Neural cell (in vitro differentiated cells): ENCODE measurements around the gene THRAP3. TPM values are rescaled to one million over a fixed set of nuclear protein-coding genes. Genes with fewer than 3 reads are reported as not detected.

ENCODE experiments used
- H2AFZ ChIP-seq: fragments of 200-600, 300-800 bp; sonication (generic), shearing (Covaris generic); 2 replicates; pipeline ENCODE4 v1.6.0; 2014; ENCODE audit warnings: low read depth, mild to moderate bottlenecking, antibody characterized with exemption, low read length, moderate library complexity
- H3F3A ChIP-seq: fragments of 200-600 bp; shearing (Covaris generic); 2 replicates; pipeline ENCODE4 v1.6.1; 2016; ENCODE audit warnings: mild to moderate bottlenecking, moderate library complexity, mixed read lengths, antibody characterized with exemption, low read length; ENCODE audit not compliant: insufficient read depth, poor library complexity, severe bottlenecking
- H3K27ac ChIP-seq: fragments of 200-600, 300-800 bp; sonication (generic), shearing (Covaris generic); 2 replicates; pipeline ENCODE4 v1.5.1; 2014; ENCODE audit warnings: mild to moderate bottlenecking, low read length, moderate library complexity
- H3K27me3 ChIP-seq: fragments of 300-800, 200-600 bp; sonication (generic), shearing (Covaris generic); 2 replicates; pipeline ENCODE4 v1.6.0; 2014; ENCODE audit warnings: mild to moderate bottlenecking, low read depth, low read length, moderate library complexity; ENCODE audit not compliant: insufficient read depth
- H3K36me3 ChIP-seq: fragments of 300-800, 200-600 bp; sonication (generic), shearing (Covaris generic); 2 replicates; pipeline ENCODE4 v1.5.1; 2014; ENCODE audit warnings: mild to moderate bottlenecking, antibody characterized with exemption, low read length, moderate library complexity; ENCODE audit not compliant: insufficient read depth
- H3K4me2 ChIP-seq: fragments of 300-800, 200-600 bp; sonication (generic), shearing (Covaris generic); 2 replicates; pipeline ENCODE4 v1.6.0; 2014; ENCODE audit warnings: mild to moderate bottlenecking, low read length
- H3K4me3 ChIP-seq: fragments of 300-800, 200-600 bp; sonication (generic), shearing (Covaris generic); 2 replicates; pipeline ENCODE4 v1.5.1; 2014; ENCODE audit warnings: mild to moderate bottlenecking, low read length, moderate library complexity
- H3K79me2 ChIP-seq: fragments of 200-600 bp; shearing (Covaris generic); replicated peaks from 2 replicates; pipeline ENCODE4 v1.6.0; 2014; ENCODE audit warnings: mild to moderate bottlenecking, low read length, moderate library complexity; ENCODE audit not compliant: insufficient read depth
- H3K9ac ChIP-seq: fragments of 300-800, 200-600 bp; sonication (generic), shearing (Covaris generic); 2 replicates; pipeline ENCODE4 v1.6.1; 2016; ENCODE audit warnings: mild to moderate bottlenecking, low read length, mixed read lengths
- H3K9me2 ChIP-seq: fragments of 200-600 bp; shearing (Covaris generic); 2 replicates; pipeline ENCODE4 v1.6.1; 2016; ENCODE audit warnings: mild to moderate bottlenecking, low read length, mixed read lengths; ENCODE audit not compliant: insufficient read depth
- H3K9me3 ChIP-seq: fragments of 200-600, 300-800 bp; sonication (generic), shearing (Covaris generic); 2 replicates; pipeline ENCODE4 v1.6.1; 2016; ENCODE audit warnings: mild to moderate bottlenecking, mixed run types, low read length, moderate library complexity, mixed read lengths
- H4K20me1 ChIP-seq: fragments of 200-600 bp; shearing (Covaris generic); 2 replicates; pipeline ENCODE4 v1.6.1; 2016; ENCODE audit warnings: mild to moderate bottlenecking, mixed run types; ENCODE audit not compliant: insufficient read depth
- EP300 ChIP-seq: fragments of 450-650 bp; conservative IDR thresholded peaks from 2 replicates; pipeline ENCODE4 v1.6.1; 2014; ENCODE audit warnings: antibody characterized with exemption, mild to moderate bottlenecking, moderate library complexity; ENCODE audit not compliant: poor library complexity, severe bottlenecking
- EZH2 ChIP-seq: fragments of 200-600, 300-800 bp; shearing (Covaris generic), sonication (generic); IDR thresholded peaks from 2 replicates; pipeline ENCODE4 v1.6.1; 2014; ENCODE audit warnings: antibody characterized with exemption, low read length, borderline replicate concordance, mild to moderate bottlenecking; ENCODE audit not compliant: insufficient read depth, poor library complexity, severe bottlenecking
- MXI1 ChIP-seq: fragments of 450-650 bp; conservative IDR thresholded peaks from 2 replicates; pipeline ENCODE4 v1.6.1; 2014; ENCODE audit warnings: antibody characterized with exemption, mild to moderate bottlenecking; ENCODE audit not compliant: poor library complexity, severe bottlenecking
- POLR2AphosphoS5 ChIP-seq: IDR thresholded peaks from 2 replicates; pipeline ENCODE4 v1.6.1; 2012
- RAD21 ChIP-seq: fragments of 450-650 bp; conservative IDR thresholded peaks from 2 replicates; pipeline ENCODE4 v1.6.1; 2014; ENCODE audit warnings: antibody characterized with exemption, mild to moderate bottlenecking, moderate library complexity
- SMC3 ChIP-seq: fragments of 450-650 bp; conservative IDR thresholded peaks from 2 replicates; pipeline ENCODE4 v1.6.1; 2014; ENCODE audit warnings: antibody characterized with exemption, mild to moderate bottlenecking, moderate library complexity; ENCODE audit not compliant: poor library complexity
- TAF1 ChIP-seq: IDR thresholded peaks from 2 replicates; pipeline ENCODE4 v1.6.1; 2012; ENCODE audit warnings: low read depth
- polyA plus RNA-seq: library from polyadenylated mRNA; depleted of rRNA; stranded (reverse); fragments of >200 nt; gene quantifications from 2 replicates; pipeline ENCODE4 v1.2.3, GENCODE V29; 2014
- TF ChIP-seq, protein P1 (sequence below): fragments of 450-650 bp; IDR thresholded peaks from 2 replicates; pipeline ENCODE4 v1.5.1; 2014; ENCODE audit warnings: antibody characterized with exemption, mild to moderate bottlenecking, moderate library complexity; ENCODE audit not compliant: poor library complexity, severe bottlenecking
- TF ChIP-seq, protein P2 (sequence below): IDR thresholded peaks from 2 replicates; pipeline ENCODE4 v1.6.1; 2012; ENCODE audit warnings: borderline replicate concordance

The THRAP3 gene
- polyA plus RNA-seq, 1 donor from 2014 or later = 54.4 TPM

DNA sequence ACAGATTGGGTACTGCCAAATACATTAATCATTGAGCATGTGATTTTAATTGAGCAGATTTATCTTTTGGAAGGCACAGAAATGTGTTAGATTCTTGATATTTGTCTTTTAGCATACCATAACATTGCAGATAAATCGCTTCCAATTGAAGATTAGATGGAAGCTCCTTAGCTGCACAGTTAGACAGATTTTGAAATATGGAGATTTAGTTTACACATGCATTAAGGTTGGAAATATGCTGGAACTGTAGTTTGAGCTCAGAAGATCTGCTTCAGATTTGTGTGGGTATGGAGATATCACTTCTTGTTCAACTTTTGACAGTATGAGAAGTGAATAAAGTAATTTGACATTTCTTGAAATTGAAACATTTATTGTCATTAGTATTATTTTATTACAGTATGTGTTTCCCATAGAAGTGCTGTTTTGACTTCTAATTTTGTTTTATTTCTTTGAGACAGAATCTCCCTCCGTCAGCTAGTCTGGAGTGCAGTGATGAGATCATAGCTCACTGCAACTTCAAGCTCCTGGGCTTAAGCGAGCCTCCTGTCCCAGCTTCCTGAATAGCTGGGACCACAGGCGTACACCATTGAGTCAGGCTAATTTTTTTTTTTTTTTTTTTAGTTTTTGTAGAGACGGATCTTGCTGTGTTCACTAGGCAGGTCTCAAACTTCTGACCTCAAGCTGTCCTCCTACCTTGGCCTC, 29.1 kb downstream of the THRAP3 start:
- Histone ChIP-seq H3K27me3 (no peaks in the 10 kb centered on the region), H3K27ac (no peak overlapping the region), H3K4me3 (no peak overlapping the region), H3K9ac (no peak overlapping the region), H3K9me3 (no peaks in the 10 kb centered on the region), H3K9me2 (no peaks in the 10 kb centered on the region), H3K4me2 (no peak overlapping the region), H3K79me2 (peaks cover 70% of the 10 kb centered on the region), H4K20me1 (peaks cover 6% of the 10 kb centered on the region), H2AFZ (no peak overlapping the region), H3K36me3 (peaks cover 6% of the 10 kb centered on the region), H3F3A (no peaks in the 10 kb centered on the region)
- TF ChIP-seq TAF1 = no peak
- no peak for TF ChIP-seq RAD21
- TF ChIP-seq, protein P1, sequence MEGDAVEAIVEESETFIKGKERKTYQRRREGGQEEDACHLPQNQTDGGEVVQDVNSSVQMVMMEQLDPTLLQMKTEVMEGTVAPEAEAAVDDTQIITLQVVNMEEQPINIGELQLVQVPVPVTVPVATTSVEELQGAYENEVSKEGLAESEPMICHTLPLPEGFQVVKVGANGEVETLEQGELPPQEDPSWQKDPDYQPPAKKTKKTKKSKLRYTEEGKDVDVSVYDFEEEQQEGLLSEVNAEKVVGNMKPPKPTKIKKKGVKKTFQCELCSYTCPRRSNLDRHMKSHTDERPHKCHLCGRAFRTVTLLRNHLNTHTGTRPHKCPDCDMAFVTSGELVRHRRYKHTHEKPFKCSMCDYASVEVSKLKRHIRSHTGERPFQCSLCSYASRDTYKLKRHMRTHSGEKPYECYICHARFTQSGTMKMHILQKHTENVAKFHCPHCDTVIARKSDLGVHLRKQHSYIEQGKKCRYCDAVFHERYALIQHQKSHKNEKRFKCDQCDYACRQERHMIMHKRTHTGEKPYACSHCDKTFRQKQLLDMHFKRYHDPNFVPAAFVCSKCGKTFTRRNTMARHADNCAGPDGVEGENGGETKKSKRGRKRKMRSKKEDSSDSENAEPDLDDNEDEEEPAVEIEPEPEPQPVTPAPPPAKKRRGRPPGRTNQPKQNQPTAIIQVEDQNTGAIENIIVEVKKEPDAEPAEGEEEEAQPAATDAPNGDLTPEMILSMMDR = no peak
- no peak for TF ChIP-seq POLR2AphosphoS5
- TF ChIP-seq, protein P2, sequence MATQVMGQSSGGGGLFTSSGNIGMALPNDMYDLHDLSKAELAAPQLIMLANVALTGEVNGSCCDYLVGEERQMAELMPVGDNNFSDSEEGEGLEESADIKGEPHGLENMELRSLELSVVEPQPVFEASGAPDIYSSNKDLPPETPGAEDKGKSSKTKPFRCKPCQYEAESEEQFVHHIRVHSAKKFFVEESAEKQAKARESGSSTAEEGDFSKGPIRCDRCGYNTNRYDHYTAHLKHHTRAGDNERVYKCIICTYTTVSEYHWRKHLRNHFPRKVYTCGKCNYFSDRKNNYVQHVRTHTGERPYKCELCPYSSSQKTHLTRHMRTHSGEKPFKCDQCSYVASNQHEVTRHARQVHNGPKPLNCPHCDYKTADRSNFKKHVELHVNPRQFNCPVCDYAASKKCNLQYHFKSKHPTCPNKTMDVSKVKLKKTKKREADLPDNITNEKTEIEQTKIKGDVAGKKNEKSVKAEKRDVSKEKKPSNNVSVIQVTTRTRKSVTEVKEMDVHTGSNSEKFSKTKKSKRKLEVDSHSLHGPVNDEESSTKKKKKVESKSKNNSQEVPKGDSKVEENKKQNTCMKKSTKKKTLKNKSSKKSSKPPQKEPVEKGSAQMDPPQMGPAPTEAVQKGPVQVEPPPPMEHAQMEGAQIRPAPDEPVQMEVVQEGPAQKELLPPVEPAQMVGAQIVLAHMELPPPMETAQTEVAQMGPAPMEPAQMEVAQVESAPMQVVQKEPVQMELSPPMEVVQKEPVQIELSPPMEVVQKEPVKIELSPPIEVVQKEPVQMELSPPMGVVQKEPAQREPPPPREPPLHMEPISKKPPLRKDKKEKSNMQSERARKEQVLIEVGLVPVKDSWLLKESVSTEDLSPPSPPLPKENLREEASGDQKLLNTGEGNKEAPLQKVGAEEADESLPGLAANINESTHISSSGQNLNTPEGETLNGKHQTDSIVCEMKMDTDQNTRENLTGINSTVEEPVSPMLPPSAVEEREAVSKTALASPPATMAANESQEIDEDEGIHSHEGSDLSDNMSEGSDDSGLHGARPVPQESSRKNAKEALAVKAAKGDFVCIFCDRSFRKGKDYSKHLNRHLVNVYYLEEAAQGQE = no peak
- no peak for TF ChIP-seq MXI1
- no peak for TF ChIP-seq EP300
- no peak for TF ChIP-seq EZH2
- TF ChIP-seq SMC3 = no peak

DNA sequence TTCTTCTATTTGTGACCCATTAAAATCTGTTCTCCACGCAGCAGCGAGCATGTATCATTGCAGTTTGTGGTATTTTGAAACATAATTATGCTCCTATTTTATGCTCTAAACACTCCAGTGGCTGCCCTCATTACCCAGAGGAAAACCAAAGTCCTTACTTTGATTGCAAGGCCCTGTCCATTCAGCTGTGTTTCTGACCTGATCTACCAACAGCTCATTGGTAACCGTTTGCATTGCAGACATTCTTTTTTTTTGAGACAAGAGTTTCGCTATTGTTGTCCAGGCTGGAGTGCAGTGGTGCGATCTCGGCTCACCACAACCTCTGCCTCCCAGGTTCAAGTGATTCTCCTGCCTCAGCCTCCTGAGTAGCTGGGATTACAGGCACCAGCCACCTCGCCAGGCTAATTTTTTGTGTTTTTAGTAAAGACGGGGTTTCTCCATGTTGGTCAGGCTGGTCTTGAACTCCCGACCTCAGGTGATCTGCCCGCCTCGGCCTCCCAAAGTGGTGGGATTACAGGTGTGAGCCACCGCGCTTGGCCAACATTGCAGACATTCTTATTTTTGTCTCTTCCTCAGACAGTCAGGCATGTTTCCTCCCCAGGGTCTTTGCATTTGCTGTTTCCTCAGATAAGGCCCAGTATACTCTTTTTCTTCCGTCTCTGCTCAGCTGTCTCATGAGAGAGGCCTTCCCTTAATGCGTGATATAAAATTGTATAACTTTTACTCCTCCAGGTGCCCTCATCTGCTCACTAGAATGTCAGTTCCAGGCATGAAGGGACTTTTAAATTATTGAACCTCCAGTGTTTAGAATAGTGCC, 32.5 kb downstream of the THRAP3 start:
- Histone ChIP-seq H3K27ac (no peak overlapping the region), H3K79me2 (peaks cover 44% of the 10 kb centered on the region), H3K4me3 (no peak overlapping the region), H4K20me1 (peaks cover 6% of the 10 kb centered on the region), H3K27me3 (no peaks in the 10 kb centered on the region), H3K9me2 (no peaks in the 10 kb centered on the region), H3K4me2 (no peak overlapping the region), H3K9ac (no peak overlapping the region), H3K36me3 (peaks cover 6% of the 10 kb centered on the region), H2AFZ (no peak overlapping the region), H3F3A (no peaks in the 10 kb centered on the region), H3K9me3 (no peaks in the 10 kb centered on the region)
- no peak for TF ChIP-seq EP300
- TF ChIP-seq TAF1 = no peak
- no peak for TF ChIP-seq POLR2AphosphoS5
